Measurements from ENCODE around the gene PTRHD1. TPM values are rescaled to one million over a fixed set of nuclear protein-coding genes. Genes with fewer than 3 reads are reported as not detected.
"Not testable (repeated sequence)": the region's sequence is repeated elsewhere in the genome, so short reads cannot be mapped to it uniquely, and the experiment has no call there.

Gene PTRHD1
- 45.5 and 46.8 TPM in 2 replicates for total RNA-seq

- DNase-seq (ENCODE audit: extremely low read depth, low read depth, low spot score), result peak; percentile 74
Observed at GRCh38 chr2:24792874-24793760, at the start of gene PTRHD1, which contains the start of gene CENPO. Gene PTRHD1, minus strand, starts transcription at chr2:24793391. Its CDS starts 14 bp downstream, at chr2:24793377. Gene CENPO, plus strand, starts transcription at chr2:24793425. Its CDS starts 495 bp downstream, at chr2:24793920.

- no peak for DNase-seq (ENCODE audit: extremely low read depth, low read depth, low spot score)
Observed at GRCh38 chr2:24842081-24843050, 49.2 kb upstream of the PTRHD1 start.

GRCh38 chr2:24840962-24841945, 48.1 kb upstream of the PTRHD1 start:
- DNase-seq (ENCODE audit: extremely low read depth, low read depth, low spot score), result no peak

GRCh38 chr2:24840164-24840869, 47.1 kb upstream of the PTRHD1 start:
- DNase-seq (ENCODE audit: extremely low read depth, low read depth, low spot score), result no peak

- DNase-seq (ENCODE audit: extremely low read depth, low read depth, low spot score), result no peak
Observed at GRCh38 chr2:24839729-24840128, 46.5 kb upstream of the PTRHD1 start.

- no peak for DNase-seq (ENCODE audit: extremely low read depth, low read depth, low spot score)
Observed at GRCh38 chr2:24838541-24838940, 45.4 kb upstream of the PTRHD1 start.

GRCh38 chr2:24837996-24838513, 44.9 kb upstream of the PTRHD1 start:
- no peak for DNase-seq (ENCODE audit: extremely low read depth, low read depth, low spot score)

- DNase-seq (ENCODE audit: extremely low read depth, low read depth, low spot score), result no peak
Observed at GRCh38 chr2:24836706-24837105, 43.5 kb upstream of the PTRHD1 start.

GRCh38 chr2:24836206-24836605, 43.0 kb upstream of the PTRHD1 start:
- DNase-seq (ENCODE audit: extremely low read depth, low read depth, low spot score), result no peak

- not testable (repeated sequence) for DNase-seq (ENCODE audit: extremely low read depth, low read depth, low spot score)
Observed at GRCh38 chr2:24835411-24835810, 42.2 kb upstream of the PTRHD1 start.

GRCh38 chr2:24834733-24835395, 41.7 kb upstream of the PTRHD1 start:
- DNase-seq (ENCODE audit: extremely low read depth, low read depth, low spot score), result no peak

GRCh38 chr2:24833821-24834732, 40.9 kb upstream of the PTRHD1 start:
- DNase-seq (ENCODE audit: extremely low read depth, low read depth, low spot score), result no peak

- DNase-seq (ENCODE audit: extremely low read depth, low read depth, low spot score), result no peak
Observed at GRCh38 chr2:24832931-24833701, 39.9 kb upstream of the PTRHD1 start.

GRCh38 chr2:24832521-24832920, 39.3 kb upstream of the PTRHD1 start:
- DNase-seq (ENCODE audit: extremely low read depth, low read depth, low spot score), result no peak

GRCh38 chr2:24832073-24832461, 38.9 kb upstream of the PTRHD1 start:
- no peak for DNase-seq (ENCODE audit: extremely low read depth, low read depth, low spot score)

GRCh38 chr2:24831221-24832072, 38.3 kb upstream of the PTRHD1 start:
- DNase-seq (ENCODE audit: extremely low read depth, low read depth, low spot score), result no peak
